ELF-1 (cell line): ENCODE measurements around the gene ITPRID1.

Experiments
- DNase-seq: peaks from one replicate; pipeline ENCODE4 v3.0.0-alpha.2; 2016; ENCODE audit warnings: low read depth, low spot score

The ITPRID1 gene

DNA sequence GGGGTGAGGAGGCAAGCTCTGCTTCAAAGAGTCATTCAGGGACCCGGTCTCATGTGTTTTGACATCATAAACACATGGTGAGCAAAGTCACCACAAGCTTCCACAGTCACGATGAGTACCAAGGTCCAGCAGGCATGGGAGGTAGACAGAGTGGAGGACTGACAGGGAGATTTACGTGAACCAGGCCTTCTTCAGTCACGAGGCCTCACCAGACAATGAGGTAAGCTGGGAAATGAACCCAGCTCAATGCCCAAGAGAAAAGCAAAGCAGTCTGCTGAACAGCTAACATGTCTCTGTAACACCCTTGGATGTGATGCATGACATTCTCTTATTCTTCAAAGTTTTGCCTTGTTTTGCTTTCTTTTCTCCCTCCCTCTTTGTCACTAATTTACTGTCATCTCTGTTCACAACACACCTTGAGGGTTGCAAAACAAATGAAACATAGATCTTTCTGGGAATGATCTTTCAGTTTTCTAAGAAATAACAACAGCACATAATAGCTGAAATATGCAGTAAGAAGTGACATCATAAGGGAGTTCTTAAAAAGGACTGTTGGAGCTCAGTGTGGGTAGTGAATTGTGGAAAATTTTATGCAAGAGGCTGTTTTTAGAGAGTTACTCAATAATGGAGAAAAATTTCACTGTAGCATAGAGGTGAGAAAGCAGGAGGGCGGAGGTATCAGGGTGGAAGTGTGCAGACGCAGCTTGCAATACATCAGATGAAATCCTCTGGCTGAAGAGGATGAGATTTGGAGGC lies 182.1 kb downstream of the ITPRID1 start:
- no peak for DNase-seq

GRCh38 chr7:31699050-31699449 lies 185.2 kb downstream of the ITPRID1 start:
- no peak for DNase-seq

DNA sequence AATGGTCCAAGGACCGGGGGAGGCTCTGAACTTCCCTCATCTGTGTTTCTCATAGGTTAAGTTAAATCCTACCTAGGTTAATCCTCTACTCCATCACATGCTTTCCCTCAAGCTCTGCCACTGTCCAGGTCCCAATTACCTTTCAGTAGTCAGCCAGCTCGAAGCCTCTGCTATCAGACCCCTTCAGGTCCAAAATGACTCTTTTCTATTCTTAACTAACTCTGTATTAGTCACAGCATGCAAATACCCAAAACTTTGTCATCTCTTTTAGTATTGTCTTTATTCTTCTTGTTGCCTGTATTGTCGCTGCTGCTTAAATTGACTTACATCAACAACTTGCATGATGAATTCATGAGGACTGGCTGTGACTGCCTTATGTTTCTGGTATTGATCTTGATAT lies 188.5 kb downstream of the ITPRID1 start:
- DNase-seq, result no peak

- no peak for DNase-seq
Measured at GRCh38 chr7:31705377-31705776, 191.5 kb downstream of the ITPRID1 start.

DNA sequence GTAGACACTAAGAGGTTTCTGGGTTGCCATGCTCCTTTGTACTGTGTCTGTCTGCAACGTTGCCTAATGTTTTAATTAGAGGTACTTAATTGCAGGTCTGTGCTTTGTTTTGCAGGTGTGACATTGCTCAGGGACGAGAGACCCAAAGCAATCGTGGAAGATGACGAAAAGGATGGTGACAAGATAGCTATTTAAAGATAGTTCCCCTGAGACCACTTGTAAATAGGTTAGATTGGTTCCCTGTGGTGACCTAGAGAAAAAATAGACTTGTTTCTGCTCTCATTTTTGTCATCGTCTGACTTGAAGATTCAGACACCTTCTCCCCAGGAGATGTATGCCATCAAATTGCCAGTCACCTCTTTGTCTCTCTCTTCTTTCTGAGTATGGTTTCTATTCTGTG lies 193.2 kb downstream of the ITPRID1 start:
- no peak for DNase-seq
